ENCODE measurements around the gene TAF11. TPM values are rescaled to one million over a fixed set of nuclear protein-coding genes. Genes with fewer than 3 reads are reported as not detected.
A peak's percentile ranks its signal among the peaks of the same experiment; 100 is the strongest.
"Not testable (repeated sequence)": the region's sequence is repeated elsewhere in the genome, so short reads cannot be mapped to it uniquely, and the experiment has no call there.

TAF11 gene
- total and polyA plus RNA-seq, 2 donors (not counting 3 experiments of a cell fraction or from before 2014, with no cell fraction given): 30.7 to 37.1 TPM

DNA sequence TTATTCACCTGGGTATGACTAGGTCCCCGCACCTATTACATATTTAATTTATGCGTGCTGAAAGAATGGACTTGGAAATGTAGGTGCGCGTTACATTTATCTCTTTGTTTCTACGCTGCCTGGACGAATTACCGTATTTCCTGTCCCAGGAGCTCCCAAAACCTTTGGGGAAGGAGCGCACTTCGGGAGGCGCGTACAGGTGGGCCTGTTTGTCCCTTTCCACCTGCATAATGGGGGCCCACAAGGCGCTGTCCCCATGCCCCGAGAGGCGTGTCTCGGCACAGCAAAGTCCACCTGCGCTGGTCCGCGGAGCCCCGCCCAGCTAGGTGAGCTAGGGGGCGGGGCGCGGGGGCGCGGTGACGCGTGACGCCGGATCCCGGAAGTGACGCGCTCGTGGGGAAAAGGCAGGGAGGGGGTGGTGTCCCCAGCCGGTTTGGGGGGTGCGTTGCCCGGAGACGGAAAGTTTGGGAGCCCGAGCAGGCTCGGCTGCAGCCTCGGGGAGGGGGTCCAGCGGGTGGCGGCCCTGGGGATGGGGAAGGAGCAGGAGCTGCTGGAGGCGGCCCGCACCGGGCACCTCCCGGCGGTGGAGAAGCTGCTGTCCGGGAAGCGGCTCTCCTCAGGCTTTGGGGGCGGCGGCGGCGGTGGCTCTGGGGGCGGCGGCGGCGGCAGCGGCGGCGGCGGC is 1.2 kb upstream of the TAF11 start, which contains the start of gene ANKS1A:
Gene ANKS1A (plus strand): TSS at position 382 of the 682 bp plus-strand sequence. CDS start 148 bp downstream, at position 530.
- Histone ChIP-seq H3K36me3 (ENCODE audit: control insufficient read depth in 2 of 2, extremely low read depth in 1 of 2, insufficient read depth in 2 of 2, low read length in 2 of 2) (peaks cover 0 to 3% of the 10 kb centered on the region in 2 experiments), H4K20me1 (replicated peaks; ENCODE audit: control insufficient read depth, extremely low read depth, insufficient read depth, low read length) (no peaks in the 10 kb centered on the region), H3K27me3 (ENCODE audit: control insufficient read depth in 2 of 2, insufficient read depth in 2 of 2, low read length in 2 of 2) (no peaks in the 10 kb centered on the region), H3K9me3 (replicated peaks; ENCODE audit: control insufficient read depth, insufficient read depth, low read length) (no peaks in the 10 kb centered on the region), H3K79me2 (ENCODE audit: control insufficient read depth, insufficient read depth, low read length) (peaks cover 27% of the 10 kb centered on the region), H3K27ac (ENCODE audit: insufficient read depth, low read depth, low read length) (peak within 1 kb of the TSS; percentile 82), H3K9ac (replicated peaks; ENCODE audit: extremely low read depth, insufficient read depth, low read length) (peak within 1 kb of the TSS; percentile 86), H3K4me3 (replicated peaks in 1 of 3; ENCODE audit: insufficient read depth in 1 of 3, low read depth in 1 of 3, low read length in 3 of 3) (peak within 1 kb of the TSS; percentile 80 to 96 (median 87)), H3K4me2 (ENCODE audit: insufficient read depth, low read length) (peak within 1 kb of the TSS; percentile 98), H2AFZ (ENCODE audit: low read depth, low read length) (peak within 1 kb of the TSS; percentile 86), H3K9me1 (replicated peaks; ENCODE audit: control insufficient read depth, extremely low read depth, insufficient read depth, low read length) (no peaks in the 10 kb centered on the region), H3K4me1 (ENCODE audit: control insufficient read depth, extremely low read depth, insufficient read depth, low read length) (peaks cover 14% of the 10 kb centered on the region)
- ChIA-PET POLR2A (interaction anchor here (0.5 kb wide), 1 partner anchor 132 kb away, joined by 5 read pairs; no protein-coding TSS in a partner anchor), CTCF (interaction anchor here (0.9 to 4.5 kb wide), 8 partner anchors 17 to 352 kb away, joined by 3 to 18 read pairs (median 6); partner anchors contain the start of gene BLTP3A)
- TF ChIP-seq, protein P1, sequence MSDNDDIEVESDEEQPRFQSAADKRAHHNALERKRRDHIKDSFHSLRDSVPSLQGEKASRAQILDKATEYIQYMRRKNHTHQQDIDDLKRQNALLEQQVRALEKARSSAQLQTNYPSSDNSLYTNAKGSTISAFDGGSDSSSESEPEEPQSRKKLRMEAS (IDR thresholded peaks at IDR 0.05; ENCODE audit: insufficient read depth, insufficient read length): no peak
- peak; percentile 55 for TF ChIP-seq POLR2A (IDR thresholded peaks at IDR 0.05; ENCODE audit: low read depth, low read length)
- peak; percentile 24 for FAIRE-seq
- intact Hi-C loops (cut with micrococcal nuclease): loop anchor here (1.0 to 2.0 kb wide), 4 partner anchors 24 to 132 kb away; partner anchors contain the start of gene SNRPC
- no TSS peak for BruUV-seq (replicated peaks)
- peak; percentile 48 for DNase-seq (ENCODE audit: low read depth, low spot score)
- dilution Hi-C loops (cut with MboI; ENCODE audit: extremely low pct_ligation_motif_present, low sequenced_read_pairs): no loop called here

DNA sequence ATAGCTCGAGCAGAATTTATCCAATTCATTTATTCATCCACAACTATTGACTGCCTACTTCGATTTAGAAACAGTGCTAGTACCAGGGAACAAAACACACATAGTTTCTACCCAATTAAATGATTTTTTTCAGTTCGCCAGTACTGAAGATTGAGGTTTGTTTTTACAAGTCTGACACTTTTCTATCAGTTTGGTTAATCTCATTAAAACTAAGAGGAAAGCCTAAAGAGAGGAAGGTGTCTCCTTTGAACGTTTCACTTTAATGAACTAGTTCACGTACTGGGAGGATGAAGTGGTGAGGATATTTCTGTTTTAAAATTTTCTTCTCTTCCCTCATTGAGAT is 643 bp upstream of the TAF11 start:
- Histone ChIP-seq H4K20me1 (replicated peaks; ENCODE audit: control insufficient read depth, extremely low read depth, insufficient read depth, low read length) (no peaks in the 10 kb centered on the region), H3K9ac (replicated peaks; ENCODE audit: extremely low read depth, insufficient read depth, low read length) (peak overlapping the region; percentile 86), H3K9me3 (replicated peaks; ENCODE audit: control insufficient read depth, insufficient read depth, low read length) (no peaks in the 10 kb centered on the region), H3K9me1 (replicated peaks; ENCODE audit: control insufficient read depth, extremely low read depth, insufficient read depth, low read length) (no peaks in the 10 kb centered on the region), H3K27ac (ENCODE audit: insufficient read depth, low read depth, low read length) (peak overlapping the region; percentile 82), H3K79me2 (ENCODE audit: control insufficient read depth, insufficient read depth, low read length) (peaks cover 29% of the 10 kb centered on the region), H3K27me3 (ENCODE audit: control insufficient read depth in 2 of 2, insufficient read depth in 2 of 2, low read length in 2 of 2) (no peaks in the 10 kb centered on the region), H2AFZ (ENCODE audit: low read depth, low read length) (peak overlapping the region; percentile 86), H3K36me3 (ENCODE audit: control insufficient read depth in 2 of 2, extremely low read depth in 1 of 2, insufficient read depth in 2 of 2, low read length in 2 of 2) (peaks cover 0 to 3% of the 10 kb centered on the region in 2 experiments), H3K4me1 (ENCODE audit: control insufficient read depth, extremely low read depth, insufficient read depth, low read length) (peaks cover 14% of the 10 kb centered on the region), H3K4me3 (replicated peaks in 1 of 3; ENCODE audit: insufficient read depth in 1 of 3, low read depth in 1 of 3, low read length in 3 of 3) (peak overlapping the region; percentile 80 to 96 (median 87)), H3K4me2 (ENCODE audit: insufficient read depth, low read length) (peak overlapping the region; percentile 98)
- dilution Hi-C loops (cut with MboI; ENCODE audit: extremely low pct_ligation_motif_present, low sequenced_read_pairs) (no loop called here), intact Hi-C loops (cut with micrococcal nuclease) (loop anchor here (1.0 to 2.0 kb wide), 4 partner anchors 23 to 131 kb away; partner anchors contain the start of gene SNRPC)
- CTCF ChIA-PET: interaction anchor here (0.6 to 4.5 kb wide), 10 partner anchors 10 to 429 kb away, joined by 3 to 18 read pairs (median 4); partner anchors contain the start of gene BLTP3A
- DNase-seq (ENCODE audit: low read depth, low spot score): no peak
- no peak for FAIRE-seq
- no peak for TF ChIP-seq EZH2 (IDR thresholded peaks at IDR 0.05; ENCODE audit: borderline replicate concordance, low read depth, low read length, severe bottlenecking)
- POLR2A ChIA-PET: no interaction called here
- BruUV-seq (replicated peaks): no TSS peak

DNA sequence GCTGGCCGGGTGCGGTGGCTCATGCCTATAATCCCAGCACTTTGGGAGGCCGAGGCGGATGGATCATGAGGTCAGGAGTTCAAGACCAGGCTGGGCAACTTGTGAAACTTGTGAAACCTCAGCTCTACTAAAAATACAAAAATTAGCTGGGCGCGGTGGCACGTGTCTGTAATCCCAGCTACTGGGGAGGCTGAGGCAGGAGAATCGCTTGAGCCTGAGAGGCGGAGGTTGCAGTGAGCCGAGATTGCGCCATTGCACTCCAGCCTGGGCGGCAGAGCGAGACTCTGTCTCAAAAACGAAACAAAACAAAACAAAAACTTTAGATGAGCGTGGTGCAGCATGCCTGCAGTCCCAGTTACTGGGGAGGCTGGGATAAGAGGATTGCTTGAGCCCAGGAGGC is 2.0 kb downstream of the TAF11 start:
- H3K4me2 ChIP-seq (ENCODE audit: insufficient read depth, low read length); DNase-seq (ENCODE audit: low read depth, low spot score); H3K27ac ChIP-seq (ENCODE audit: insufficient read depth, low read depth, low read length); BruUV-seq (replicated peaks); H3K27me3 ChIP-seq (ENCODE audit: control insufficient read depth in 2 of 2, insufficient read depth in 2 of 2, low read length in 2 of 2); H2AFZ ChIP-seq (ENCODE audit: low read depth, low read length); H4K20me1 ChIP-seq (replicated peaks; ENCODE audit: control insufficient read depth, extremely low read depth, insufficient read depth, low read length); H3K36me3 ChIP-seq (ENCODE audit: control insufficient read depth in 2 of 2, extremely low read depth in 1 of 2, insufficient read depth in 2 of 2, low read length in 2 of 2); dilution Hi-C loops (cut with MboI; ENCODE audit: extremely low pct_ligation_motif_present, low sequenced_read_pairs); H3K9ac ChIP-seq (replicated peaks; ENCODE audit: extremely low read depth, insufficient read depth, low read length); FAIRE-seq; H3K4me3 ChIP-seq (replicated peaks in 1 of 3; ENCODE audit: insufficient read depth in 1 of 3, low read depth in 1 of 3, low read length in 3 of 3); H3K9me3 ChIP-seq (replicated peaks; ENCODE audit: control insufficient read depth, insufficient read depth, low read length); H3K9me1 ChIP-seq (replicated peaks; ENCODE audit: control insufficient read depth, extremely low read depth, insufficient read depth, low read length); intact Hi-C loops (cut with micrococcal nuclease): not testable (repeated sequence)
- Histone ChIP-seq H3K4me1 (ENCODE audit: control insufficient read depth, extremely low read depth, insufficient read depth, low read length) (peaks cover 14% of the 10 kb centered on the region), H3K79me2 (ENCODE audit: control insufficient read depth, insufficient read depth, low read length) (peaks cover 35% of the 10 kb centered on the region)
- CTCF ChIA-PET: interaction anchor here (1.3 to 4.5 kb wide), 2 partner anchors 254 to 426 kb away, joined by 4 to 18 read pairs; no protein-coding TSS in a partner anchor
- POLR2A ChIA-PET: interaction anchor here (0.6 kb wide), 1 partner anchor 254 kb away, joined by 3 read pairs; no protein-coding TSS in a partner anchor

All from endothelial cell of umbilical vein (primary cell).